T-helper 2 cell (primary cell): ENCODE results near the gene KANTR.
"Not testable (repeated sequence)": the region's sequence is repeated elsewhere in the genome, so short reads cannot be mapped to it uniquely, and the experiment has no call there.

Experiments
- DNase-seq, 5 experiments: peaks; one replicate each; pipeline versions ENCODE4 v3.0.0 to v3.0.0-alpha.2; 2012 to 2022

The KANTR gene

GRCh38 chrX:53133400-53133799 is 39.5 kb downstream of the KANTR start:
- DNase-seq = no peak

GRCh38 chrX:53135581-53135980 is 41.6 kb downstream of the KANTR start:
- DNase-seq = no peak

GRCh38 chrX:53153581-53153980 is 59.6 kb downstream of the KANTR start:
- DNase-seq = no peak

DNA sequence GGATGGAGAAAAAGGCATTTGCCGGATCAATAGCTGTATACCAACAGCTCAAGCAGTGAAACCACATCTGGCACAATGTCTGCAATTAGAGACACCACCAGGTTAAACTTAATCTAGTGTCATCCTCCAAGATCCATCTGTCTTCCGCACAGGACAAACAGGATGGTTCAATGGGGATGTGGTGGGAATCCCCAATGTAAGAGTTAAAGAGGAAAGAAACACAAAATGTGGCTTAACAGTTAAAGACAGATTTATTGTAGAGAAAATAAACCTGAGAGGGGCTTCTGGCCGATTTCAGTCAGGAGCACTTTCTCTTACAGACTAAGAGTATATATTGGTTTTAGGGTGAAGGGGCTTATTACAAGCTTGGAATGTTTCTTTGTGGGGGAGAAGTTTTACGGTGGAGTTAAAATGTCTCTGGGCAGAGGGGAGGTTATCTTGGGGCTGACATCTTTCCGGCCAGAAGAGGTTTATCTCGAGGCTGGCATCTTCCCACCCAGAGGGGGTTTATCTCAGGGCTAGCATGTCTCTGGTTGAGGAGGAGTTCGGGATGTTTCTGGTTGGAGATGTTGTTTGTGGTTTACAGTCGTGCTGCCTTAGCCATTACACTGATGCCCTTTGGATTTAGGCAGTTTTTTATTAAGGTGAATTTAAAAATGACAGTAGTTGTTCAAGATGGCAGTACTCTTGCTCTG is 61.7 kb downstream of the KANTR start:
- no peak for DNase-seq

DNA sequence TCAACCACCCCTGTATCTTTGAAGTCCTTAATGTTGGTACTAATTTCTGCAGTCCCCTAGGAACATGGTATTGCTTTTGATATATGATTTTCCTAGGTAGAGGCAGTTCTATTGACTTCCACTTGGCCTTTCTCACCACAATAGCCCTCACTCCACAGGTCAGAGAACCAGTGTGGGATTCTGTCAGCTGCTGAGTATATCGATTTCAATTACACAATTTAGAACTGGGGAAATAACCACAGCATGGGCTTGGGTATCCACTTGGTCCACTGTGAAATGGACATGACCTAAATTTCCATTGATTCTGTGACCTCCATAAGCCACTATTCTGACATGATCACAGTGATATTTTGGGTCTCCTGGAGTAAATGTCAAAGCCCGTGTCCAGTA is 62.3 kb downstream of the KANTR start:
- DNase-seq = no peak

- DNase-seq = no peak
Measured at GRCh38 chrX:53159184-53159583, 65.2 kb downstream of the KANTR start.

- DNase-seq = no peak
Measured at GRCh38 chrX:53160297-53160983, 66.5 kb downstream of the KANTR start.

- DNase-seq = no peak
Measured at GRCh38 chrX:53163436-53163835, 69.5 kb downstream of the KANTR start.

- DNase-seq = not testable (repeated sequence)
Measured at GRCh38 chrX:53164566-53164965, 70.6 kb downstream of the KANTR start.

GRCh38 chrX:53166103-53166502 is 72.2 kb downstream of the KANTR start:
- no peak for DNase-seq

- no peak for DNase-seq
Measured at GRCh38 chrX:53171356-53171755, 77.4 kb downstream of the KANTR start.
